HG02840 (cell line): Measurements from ENCODE around the gene MICALL1.

Experiments
- ATAC-seq: cut with Tn5 transposase; IDR thresholded peaks from one replicate; pipeline ENCODE4 v1.9.1; 2021; ENCODE audit warnings: mild to moderate bottlenecking, moderate library complexity, moderate number of reproducible peaks; ENCODE audit not compliant: unreplicated experiment, low FRiP score

Gene MICALL1

DNA sequence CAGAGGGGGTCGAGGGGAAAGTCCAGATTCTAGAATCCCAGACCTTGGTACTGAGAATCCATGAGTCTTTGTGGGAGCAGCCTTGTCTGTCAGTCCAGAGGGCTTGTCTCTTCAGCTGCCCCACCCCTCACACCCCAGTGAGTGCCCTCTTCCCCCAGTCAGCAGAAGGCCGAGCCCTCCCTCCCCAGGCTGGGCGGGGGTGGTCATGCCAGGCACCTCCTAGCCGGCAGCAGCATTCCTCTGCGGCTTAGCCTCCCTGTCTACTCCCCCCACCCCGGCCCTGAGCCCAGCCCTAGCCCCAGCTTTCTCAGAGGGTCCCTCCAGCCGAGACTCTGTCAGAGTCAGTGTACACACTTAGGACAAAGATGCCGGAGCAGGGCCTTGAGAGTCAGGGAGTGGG is 73.7 kb downstream of the MICALL1 start:
- no peak for ATAC-seq

GRCh38 chr22:37981282-37982011 is 75.3 kb downstream of the MICALL1 start:
- ATAC-seq: no peak

DNA sequence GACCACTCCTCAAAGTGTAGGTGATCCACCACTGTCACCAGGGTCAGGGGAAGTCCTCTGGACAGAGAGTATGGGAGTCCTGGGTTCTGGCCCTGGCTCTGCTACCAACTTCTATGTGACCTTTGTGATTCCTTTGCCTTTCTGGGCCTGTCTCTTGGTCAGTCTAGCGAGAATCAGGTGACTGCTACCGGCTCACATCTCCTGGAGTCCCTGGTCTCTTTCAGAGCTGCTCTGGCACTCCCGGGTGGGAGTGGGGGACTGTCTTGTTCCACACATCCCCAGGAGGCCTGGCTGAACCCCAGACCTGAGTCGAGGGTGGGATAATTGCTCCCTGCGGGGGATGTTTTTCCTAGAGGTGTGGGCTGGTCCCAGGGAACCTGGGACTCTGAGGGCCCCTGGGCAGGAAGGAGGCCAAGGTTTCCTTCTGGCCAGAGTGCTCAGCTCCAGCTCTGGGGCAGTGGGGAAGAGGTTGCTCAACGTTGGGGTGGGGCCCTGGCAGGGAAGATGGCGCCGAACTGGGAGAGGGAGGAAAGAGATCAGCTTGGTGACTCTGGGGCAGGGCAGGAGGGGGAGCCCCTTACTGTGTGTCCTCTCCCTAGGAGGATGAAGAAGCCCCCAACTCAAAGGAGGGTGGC is 76.2 kb downstream of the MICALL1 start:
- ATAC-seq: no peak

GRCh38 chr22:37982938-37983859 is 77.1 kb downstream of the MICALL1 start:
- ATAC-seq: no peak

DNA sequence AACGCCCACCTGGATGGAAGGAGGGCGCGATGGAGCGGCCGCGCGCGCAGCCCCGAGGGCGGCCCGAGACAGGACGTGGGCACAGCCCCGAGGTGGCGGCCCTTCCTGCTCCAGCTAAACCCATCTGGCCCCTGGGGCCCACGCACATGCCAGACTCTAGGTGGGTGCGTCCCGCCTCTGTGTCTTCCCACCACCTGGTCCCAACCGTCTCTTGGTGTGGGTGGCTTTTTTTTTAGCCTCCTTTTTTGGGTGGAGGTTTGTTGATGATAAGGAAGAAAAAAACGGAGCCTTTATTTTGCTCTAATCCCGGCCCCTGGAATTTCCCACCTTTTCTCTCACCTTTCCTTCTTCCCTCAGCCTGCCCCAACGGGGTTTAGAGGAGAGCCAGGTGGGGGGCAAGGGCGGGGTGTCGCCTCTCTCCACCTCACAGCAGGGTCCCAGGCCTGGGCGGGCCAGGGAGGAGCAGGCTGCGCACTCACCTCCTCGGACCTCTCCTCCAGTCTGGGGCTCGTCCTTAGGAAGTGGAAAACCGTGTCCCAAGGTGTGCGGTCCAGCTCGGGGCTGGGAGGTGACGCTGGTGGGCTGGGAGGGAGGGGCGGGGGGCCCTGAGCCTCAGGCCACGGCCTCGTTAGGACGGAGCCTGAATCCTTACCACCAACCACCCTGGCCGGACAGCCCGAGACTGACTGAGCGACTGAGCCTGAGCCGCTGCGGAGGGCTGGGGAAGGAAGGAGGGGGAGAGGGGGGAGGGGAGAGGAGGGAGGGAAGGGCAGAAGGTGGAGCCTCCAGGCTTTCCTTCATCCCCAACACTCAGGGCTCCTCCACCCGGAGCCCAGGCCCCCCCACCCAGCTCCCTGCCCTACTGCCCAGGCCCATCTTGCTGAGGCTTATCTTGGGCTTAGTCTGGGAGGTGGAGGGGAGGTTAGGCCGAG is 78.0 kb downstream of the MICALL1 start, which contains the start of gene SOX10:
Gene SOX10 (minus strand): TSS at position 696 of the 932 bp plus-strand sequence. CDS start 771 bp downstream, outside the sequence.
- ATAC-seq: no peak

- ATAC-seq: no peak
Measured at GRCh38 chr22:37985050-37985585, 79.0 kb downstream of the MICALL1 start.

DNA sequence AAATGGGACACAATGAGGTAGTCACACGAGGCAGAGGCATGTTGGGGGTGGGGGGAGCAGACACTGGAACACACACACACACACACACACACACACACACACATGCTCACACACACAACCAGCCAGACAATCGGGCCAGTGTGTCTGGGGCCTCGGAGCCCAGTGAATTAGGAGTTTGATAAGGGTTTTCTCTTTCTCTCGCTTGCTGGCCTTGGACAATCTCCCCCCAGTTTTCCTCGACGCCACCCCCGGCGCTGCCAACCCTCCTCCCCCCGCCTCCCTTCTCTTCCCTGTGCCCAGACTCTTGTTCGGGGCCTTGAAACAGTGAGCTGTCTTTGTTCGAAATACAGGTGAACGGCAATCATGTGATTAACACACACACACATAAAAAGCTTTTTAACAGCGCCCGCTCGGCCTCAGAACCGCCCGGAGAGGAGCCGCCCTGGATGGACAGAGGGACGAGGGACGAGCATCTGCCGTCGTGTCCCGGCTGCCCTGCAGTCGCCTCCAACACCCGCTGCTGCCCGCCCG is 79.7 kb downstream of the MICALL1 start:
- no peak for ATAC-seq

GRCh38 chr22:37986371-37986770 is 80.3 kb downstream of the MICALL1 start:
- ATAC-seq: no peak

DNA sequence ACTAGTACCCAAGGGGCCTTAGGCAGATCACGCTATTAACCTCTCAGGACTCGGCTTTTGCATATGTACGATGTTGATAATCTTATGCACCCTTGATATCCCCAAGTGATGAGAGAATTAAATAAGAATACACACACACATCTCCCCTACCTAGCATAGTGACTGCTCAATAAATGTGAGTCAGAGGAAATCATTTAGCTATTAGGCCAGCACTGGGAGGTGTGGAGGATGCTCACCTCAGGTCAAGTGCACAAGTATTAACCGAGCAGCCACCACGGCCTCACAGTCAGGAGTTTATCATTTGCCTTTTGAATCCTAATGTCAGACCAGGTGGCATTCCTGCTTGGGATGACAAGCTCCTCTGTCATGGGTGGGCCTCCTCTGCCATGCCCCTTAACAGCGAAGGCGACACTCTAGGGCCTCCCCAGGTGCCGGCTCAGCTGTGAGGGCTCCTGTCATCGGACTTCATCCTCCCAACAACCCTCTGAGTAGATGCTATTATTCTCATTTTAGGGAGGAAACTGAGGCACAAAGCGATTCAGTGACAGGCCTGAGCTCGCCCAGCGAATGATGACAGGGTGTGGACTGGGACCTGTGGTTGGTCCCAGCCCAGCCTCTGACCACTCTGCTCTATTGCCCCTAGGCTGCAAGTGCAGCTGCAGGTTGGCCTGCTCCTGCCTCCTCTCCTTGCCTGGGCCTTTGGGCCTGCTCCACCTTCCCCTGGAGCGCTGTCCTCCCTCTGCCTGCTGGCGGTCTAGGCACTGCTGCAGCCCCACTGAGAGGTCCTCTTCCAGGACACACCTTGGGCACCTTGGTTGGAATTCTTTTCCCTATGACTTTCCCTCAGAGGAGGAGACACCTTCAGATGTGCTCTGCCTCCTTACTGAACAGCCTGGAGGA is 83.3 kb downstream of the MICALL1 start:
- ATAC-seq: no peak

- no peak for ATAC-seq
Measured at GRCh38 chr22:37990301-37990700, 84.2 kb downstream of the MICALL1 start.

DNA sequence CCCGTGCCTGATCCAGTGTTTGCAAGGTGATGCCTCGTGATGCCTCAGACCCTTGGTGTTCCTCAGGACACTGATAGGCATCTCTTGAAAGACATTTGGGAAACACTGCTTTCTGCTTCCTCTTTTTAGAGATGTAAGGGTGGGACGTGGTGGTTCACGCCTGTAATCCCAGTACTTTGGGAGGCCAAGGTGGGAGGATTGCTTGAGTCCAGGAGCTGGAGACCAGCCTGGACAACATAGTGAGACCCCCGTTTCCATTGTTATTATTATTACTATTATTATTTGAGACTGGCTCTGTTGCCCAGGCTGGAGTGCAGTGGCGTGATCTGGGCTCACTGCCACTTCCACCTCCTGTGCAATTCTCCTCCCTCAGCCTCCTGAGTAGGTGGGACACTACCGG is 84.8 kb downstream of the MICALL1 start:
- no peak for ATAC-seq

GRCh38 chr22:37991731-37992442 is 85.8 kb downstream of the MICALL1 start:
- no peak for ATAC-seq
